ENCODE data around the gene MAFB.

The MAFB gene

GRCh38 chr20:40635971-40636370 lies 53.1 kb downstream of the MAFB start:
- no peak for DNase-seq (ENCODE audit: low read depth in 4 of 4, low spot score in 1 of 4)

Measured in stimulated activated CD4-positive, alpha-beta T cell treated with anti-CD3 and anti-CD28 coated beads, Interleukin-1b, Interleukin-23, amount 100 ng/mL, for 24 hours (primary cell).